Fibroblast of the aortic adventitia (primary cell): ENCODE results near the gene RANBP9. TPM values are rescaled to one million over a fixed set of nuclear protein-coding genes. Genes with fewer than 3 reads are reported as not detected.

Experiments used
- DNase-seq: peaks from one replicate; pipeline ENCODE4 v3.0.0-alpha.2; 2010; ENCODE audit warnings: low read depth
- H3K4me3 ChIP-seq: 2 replicates; pipeline ENCODE4 v1.5.1; 2011; ENCODE audit warnings: low read depth, mild to moderate bottlenecking, control low read depth, low read length, moderate library complexity
- CTCF ChIP-seq: IDR thresholded peaks from 2 replicates; pipeline ENCODE4 v1.5.1; 2011; ENCODE audit warnings: mild to moderate bottlenecking, low read length, control low read depth, inconsistent platforms; ENCODE audit not compliant: insufficient read depth
- total RNA-seq: library from RNA; depleted of rRNA; stranded (reverse); fragments of >200 nt; gene quantifications from 2 replicates; pipeline ENCODE4 v1.2.3, GENCODE V29; 2012; ENCODE audit warnings: low replicate concordance

RANBP9 gene
- total RNA-seq: 21.1 and 35.5 TPM in 2 replicates

- peak within 1 kb of the TSS; percentile 85 for H3K4me3 ChIP-seq
- DNase-seq: peak; percentile 88
- no peak for TF ChIP-seq CTCF
Measured at GRCh38 chr6:13711733-13712598, at the start of gene RANBP9. RANBP9 (minus strand) TSS chr6:13711835; CDS start chr6:13711505, 330 bp downstream.

GRCh38 chr6:13760307-13761304, 49.0 kb upstream of the RANBP9 start:
- no peak overlapping the region for H3K4me3 ChIP-seq
- TF ChIP-seq CTCF: no peak
- peak; percentile 98 for DNase-seq

DNA sequence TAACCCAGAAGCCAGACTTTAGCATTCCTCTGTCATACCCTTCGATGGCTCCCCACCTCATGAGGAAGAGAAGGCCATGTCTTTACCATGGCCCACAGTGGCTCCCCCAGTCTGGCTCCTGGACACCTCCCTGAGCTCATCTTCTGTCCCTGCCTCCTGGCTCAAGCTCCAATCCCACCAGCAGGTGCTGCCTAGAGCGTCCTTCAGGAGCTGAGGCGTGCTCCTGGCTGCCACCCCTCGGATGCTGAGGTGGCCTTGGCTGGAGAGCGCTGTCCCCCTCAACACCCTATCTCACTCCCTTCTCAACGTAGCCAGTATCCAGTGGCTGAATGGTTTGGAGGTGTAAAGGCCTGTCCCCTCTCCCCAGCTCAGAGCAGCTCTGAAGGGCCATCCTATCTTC, 47.4 kb upstream of the RANBP9 start:
- no peak for TF ChIP-seq CTCF
- no peak overlapping the region for H3K4me3 ChIP-seq
- no peak for DNase-seq

GRCh38 chr6:13754644-13755043, 43.0 kb upstream of the RANBP9 start:
- no peak for TF ChIP-seq CTCF
- DNase-seq: no peak
- no peak overlapping the region for H3K4me3 ChIP-seq

GRCh38 chr6:13743736-13744127, 32.1 kb upstream of the RANBP9 start:
- no peak for DNase-seq
- H3K4me3 ChIP-seq: no peak overlapping the region
- no peak for TF ChIP-seq CTCF

GRCh38 chr6:13742961-13743735, 31.5 kb upstream of the RANBP9 start:
- no peak for DNase-seq
- TF ChIP-seq CTCF: no peak

More at GRCh38 chr6:13742961-13743735, 31.5 kb upstream of the RANBP9 start:
- H3K4me3 ChIP-seq: no peak overlapping the region
